ENCODE results near the gene PSMA6.

DNA sequence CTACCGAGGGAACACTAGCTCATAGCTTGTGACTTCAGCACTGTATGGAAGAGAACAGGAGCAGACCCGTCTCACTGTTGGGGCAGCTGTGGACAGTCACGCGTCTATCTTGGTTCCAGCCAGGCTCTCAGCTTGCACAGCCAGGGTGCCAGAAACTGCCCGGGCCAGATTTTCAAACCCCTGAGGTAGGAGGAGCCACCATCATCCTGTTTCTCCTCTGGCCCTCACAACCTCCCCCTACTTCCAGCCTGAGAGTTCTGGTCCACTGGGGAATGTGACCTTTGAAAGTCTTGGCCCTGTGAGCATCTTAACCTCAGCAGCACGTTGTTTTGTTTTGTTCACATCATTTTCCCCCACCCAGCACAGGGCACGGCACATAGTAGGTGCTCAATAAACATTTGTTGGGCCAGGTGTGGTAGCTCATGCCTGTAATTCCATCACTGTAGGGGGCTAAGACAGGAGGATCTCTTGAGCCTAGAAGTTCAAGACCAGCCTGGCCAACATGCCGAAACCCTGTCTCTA, 50.4 kb downstream of the PSMA6 start:
- TF ChIP-seq, protein P1, sequence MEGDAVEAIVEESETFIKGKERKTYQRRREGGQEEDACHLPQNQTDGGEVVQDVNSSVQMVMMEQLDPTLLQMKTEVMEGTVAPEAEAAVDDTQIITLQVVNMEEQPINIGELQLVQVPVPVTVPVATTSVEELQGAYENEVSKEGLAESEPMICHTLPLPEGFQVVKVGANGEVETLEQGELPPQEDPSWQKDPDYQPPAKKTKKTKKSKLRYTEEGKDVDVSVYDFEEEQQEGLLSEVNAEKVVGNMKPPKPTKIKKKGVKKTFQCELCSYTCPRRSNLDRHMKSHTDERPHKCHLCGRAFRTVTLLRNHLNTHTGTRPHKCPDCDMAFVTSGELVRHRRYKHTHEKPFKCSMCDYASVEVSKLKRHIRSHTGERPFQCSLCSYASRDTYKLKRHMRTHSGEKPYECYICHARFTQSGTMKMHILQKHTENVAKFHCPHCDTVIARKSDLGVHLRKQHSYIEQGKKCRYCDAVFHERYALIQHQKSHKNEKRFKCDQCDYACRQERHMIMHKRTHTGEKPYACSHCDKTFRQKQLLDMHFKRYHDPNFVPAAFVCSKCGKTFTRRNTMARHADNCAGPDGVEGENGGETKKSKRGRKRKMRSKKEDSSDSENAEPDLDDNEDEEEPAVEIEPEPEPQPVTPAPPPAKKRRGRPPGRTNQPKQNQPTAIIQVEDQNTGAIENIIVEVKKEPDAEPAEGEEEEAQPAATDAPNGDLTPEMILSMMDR (IDR thresholded peaks at IDR 0.05; ENCODE audit: low read depth, low read length, poor library complexity, severe bottlenecking): no peak
- TF ChIP-seq EZH2phosphoT487 (IDR thresholded peaks at IDR 0.05; ENCODE audit: borderline replicate concordance, low read length): no peak

Measured in DOHH2 (cell line).